ENCODE results near the gene APC2. TPM values are rescaled to one million over a fixed set of nuclear protein-coding genes. Genes with fewer than 3 reads are reported as not detected.

APC2 gene
- polyA plus RNA-seq, 4 donors = 0.58 to 2.1 (median 0.81) TPM; not detected in 1

- Histone ChIP-seq H3K27ac (ENCODE audit: low read depth in 1 of 3, low read length in 2 of 3) (no peak overlapping the region), H3K4me3 (ENCODE audit: low read depth in 1 of 3, low read length in 3 of 3) (no peak overlapping the region), H3K36me3 (ENCODE audit: control insufficient read depth in 3 of 3, insufficient read depth in 2 of 3, low read depth in 1 of 3, low read length in 3 of 3) (no peaks in the 10 kb centered on the region), H3K9me3 (ENCODE audit: control insufficient read depth in 2 of 2, insufficient read depth in 1 of 2, low read depth in 1 of 2, low read length in 1 of 2) (no peaks in the 10 kb centered on the region), H3K27me3 (ENCODE audit: control insufficient read depth in 3 of 3, insufficient read depth in 3 of 3, low read length in 3 of 3) (peaks cover 28 to 48% (median 29%) of the 10 kb centered on the region in 3 donors), H3K4me1 (ENCODE audit: control insufficient read depth in 3 of 3, insufficient read depth in 2 of 3, low read depth in 1 of 3, low read length in 2 of 3) (no peaks in the 10 kb centered on the region)
- no peak for FAIRE-seq
- WGBS, 3 donors = 60 to 72% (median 63%) methylated on average over 18 of the region's 18 CpGs
- no peak for DNase-seq
Measured at GRCh38 chr19:1522838-1523237, 72.9 kb downstream of the APC2 start.

Other genes starting within 250 kb of the APC2 start
- 10 to 100 TPM; 57.7 to 86.2 (median 66.4) TPM for gene STK11, start 244.3 kb upstream of the APC2 start, polyA plus RNA-seq
- gene CBARP, start 212.1 kb upstream of the APC2 start, polyA plus RNA-seq = under 1 TPM in 2 of 4 donors, not detected in 2; 0.30 to 0.41 TPM
- gene ATP5F1D, start 208.4 kb upstream of the APC2 start, polyA plus RNA-seq = 100 to 1,000 TPM; 126 to 823 (median 492) TPM
- 100 to 1,000 TPM in 1 of 4 donors, 10 to 100 TPM in 3; 28.1 to 106 (median 33.0) TPM for gene MIDN, start 201.5 kb upstream of the APC2 start, polyA plus RNA-seq
- 100 to 1,000 TPM; 250 to 543 (median 373) TPM for gene CIRBP, start 180.8 kb upstream of the APC2 start, polyA plus RNA-seq
- gene FAM174C, start 174.6 kb upstream of the APC2 start, polyA plus RNA-seq = 100 to 1,000 TPM in 1 of 4 donors, 10 to 100 TPM in 3; 40.0 to 118 (median 82.3) TPM
- 10 to 100 TPM; 17.7 to 31.3 (median 27.6) TPM for gene EFNA2, start 164.2 kb upstream of the APC2 start, polyA plus RNA-seq
- gene NDUFS7, start 66.2 kb upstream of the APC2 start, polyA plus RNA-seq = 100 to 1,000 TPM in 3 of 4 donors, 10 to 100 TPM in 1; 82.0 to 350 (median 248) TPM
- gene GAMT, start 48.6 kb upstream of the APC2 start, polyA plus RNA-seq = 10 to 100 TPM in 1 of 4 donors, 1 to 10 TPM in 3; 1.1 to 25.7 (median 4.3) TPM
- gene DAZAP1, start 42.5 kb upstream of the APC2 start, polyA plus RNA-seq = 100 to 1,000 TPM in 1 of 4 donors, 10 to 100 TPM in 3; 60.2 to 124 (median 80.5) TPM
- 1,000 to 10,000 TPM; 1,394 to 3,547 (median 2,919) TPM for gene RPS15, start 11.7 kb upstream of the APC2 start, polyA plus RNA-seq
- 10 to 100 TPM; 32.0 to 62.1 (median 52.8) TPM for gene C19orf25, start 29.1 kb downstream of the APC2 start, polyA plus RNA-seq
- gene PCSK4, start 40.2 kb downstream of the APC2 start, polyA plus RNA-seq = 10 to 100 TPM in 2 of 4 donors, 1 to 10 TPM in 2; 4.5 to 13.0 (median 8.8) TPM
- 100 to 1,000 TPM; 167 to 363 (median 244) TPM for gene REEP6, start 41.1 kb downstream of the APC2 start, polyA plus RNA-seq
- gene ADAMTSL5, start 62.9 kb downstream of the APC2 start, polyA plus RNA-seq = 10 to 100 TPM in 3 of 4 donors, 1 to 10 TPM in 1; 6.4 to 24.8 (median 18.6) TPM
- gene PLK5, start 74.0 kb downstream of the APC2 start, polyA plus RNA-seq = under 1 TPM in 2 of 4 donors, not detected in 2; 0.15 to 0.25 TPM
- gene MEX3D, start 118.2 kb downstream of the APC2 start, polyA plus RNA-seq = 10 to 100 TPM in 2 of 4 donors, 1 to 10 TPM in 2; 4.1 to 14.8 (median 8.7) TPM
- gene MBD3, start 142.7 kb downstream of the APC2 start, polyA plus RNA-seq = 100 to 1,000 TPM in 1 of 4 donors, 10 to 100 TPM in 3; 48.3 to 112 (median 69.9) TPM
- gene UQCR11, start 155.3 kb downstream of the APC2 start, polyA plus RNA-seq = 100 to 1,000 TPM; 115 to 283 (median 212) TPM
- gene TCF3, start 202.5 kb downstream of the APC2 start, polyA plus RNA-seq = 10 to 100 TPM; 43.2 to 68.9 (median 52.7) TPM

Measured in small intestine (tissue), 7 donors.